Astrocyte (in vitro differentiated cells and primary cell): ENCODE results near the gene TBX4.

Experiments
- EZH2 ChIP-seq: IDR thresholded peaks from 2 replicates; pipeline ENCODE4 v1.6.1; 2012; ENCODE audit warnings: mild to moderate bottlenecking, low read length, inconsistent platforms; ENCODE audit not compliant: insufficient read depth
- TF ChIP-seq, protein P1 (sequence below): IDR thresholded peaks from 2 replicates; pipeline ENCODE4 v1.5.1; 2011; ENCODE audit warnings: low read depth, mild to moderate bottlenecking, inconsistent platforms, low read length, moderate library complexity; ENCODE audit not compliant: insufficient read depth

GRCh38 chr17:61412143-61412859 lies 39.9 kb upstream of the TBX4 start:
- no peak for TF ChIP-seq EZH2
- TF ChIP-seq, protein P1, sequence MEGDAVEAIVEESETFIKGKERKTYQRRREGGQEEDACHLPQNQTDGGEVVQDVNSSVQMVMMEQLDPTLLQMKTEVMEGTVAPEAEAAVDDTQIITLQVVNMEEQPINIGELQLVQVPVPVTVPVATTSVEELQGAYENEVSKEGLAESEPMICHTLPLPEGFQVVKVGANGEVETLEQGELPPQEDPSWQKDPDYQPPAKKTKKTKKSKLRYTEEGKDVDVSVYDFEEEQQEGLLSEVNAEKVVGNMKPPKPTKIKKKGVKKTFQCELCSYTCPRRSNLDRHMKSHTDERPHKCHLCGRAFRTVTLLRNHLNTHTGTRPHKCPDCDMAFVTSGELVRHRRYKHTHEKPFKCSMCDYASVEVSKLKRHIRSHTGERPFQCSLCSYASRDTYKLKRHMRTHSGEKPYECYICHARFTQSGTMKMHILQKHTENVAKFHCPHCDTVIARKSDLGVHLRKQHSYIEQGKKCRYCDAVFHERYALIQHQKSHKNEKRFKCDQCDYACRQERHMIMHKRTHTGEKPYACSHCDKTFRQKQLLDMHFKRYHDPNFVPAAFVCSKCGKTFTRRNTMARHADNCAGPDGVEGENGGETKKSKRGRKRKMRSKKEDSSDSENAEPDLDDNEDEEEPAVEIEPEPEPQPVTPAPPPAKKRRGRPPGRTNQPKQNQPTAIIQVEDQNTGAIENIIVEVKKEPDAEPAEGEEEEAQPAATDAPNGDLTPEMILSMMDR = peak; percentile 61
